Right atrium auricular region (tissue), 2 donors: Measurements from ENCODE around the gene PSMB11. TPM values are rescaled to one million over a fixed set of nuclear protein-coding genes. Genes with fewer than 3 reads are reported as not detected.
"Not testable (repeated sequence)": the region's sequence is repeated elsewhere in the genome, so short reads cannot be mapped to it uniquely, and the experiment has no call there.

Experiments
- DNase-seq: peaks from one replicate; pipeline ENCODE4 v3.0.0-alpha.2; 2019; ENCODE audit warnings: low spot score
- H3K27ac ChIP-seq, 2 donors: fragments of 200-600 bp; sonication (generic); 1 replicate in 1 of 2; 2 replicates in 1 of 2; pipeline ENCODE4 v1.5.1; 2016 to 2019
- H3K27me3 ChIP-seq, 2 donors: fragments of 200-600 bp; sonication (generic); one replicate each; pipeline versions ENCODE4 v1.5.1 to v1.6.0; 2017 to 2019
- H3K36me3 ChIP-seq: fragments of 200-600 bp; sonication (generic); one replicate; pipeline ENCODE4 v1.5.1; 2016
- H3K4me1 ChIP-seq, 2 donors: fragments of 200-600 bp; sonication (generic); one replicate each; pipeline versions ENCODE4 v1.5.1 to v1.6.0; 2017 to 2019
- H3K4me3 ChIP-seq, 2 donors: fragments of 200-600 bp; sonication (generic); 1 replicate in 1 of 2; 2 replicates in 1 of 2; pipeline ENCODE4 v1.5.1; 2017 to 2019; ENCODE audit warnings: mild to moderate bottlenecking in 1 of 2, moderate library complexity in 1 of 2
- H3K9me3 ChIP-seq, 2 donors: fragments of 200-600 bp; sonication (generic); one replicate each; pipeline ENCODE4 v1.5.1; 2019
- CTCF ChIP-seq, 2 donors: fragments of 200-600 bp; sonication (generic); IDR thresholded peaks; one replicate each; pipeline ENCODE4 v1.5.1; 2019; ENCODE audit warnings: antibody characterized with exemption in 2 of 2
- total RNA-seq, 2 donors: library from RNA; depleted of rRNA; stranded (reverse); fragments of >200 nt; gene quantifications; one replicate each; pipeline ENCODE4 v1.1.0, GENCODE V29; 2016

The PSMB11 gene
- total RNA-seq, 2 donors from 2014 or later = not detected

GRCh38 chr14:22997676-22998323 is 44.2 kb upstream of the PSMB11 start:
- Histone ChIP-seq H3K27me3 (no peaks in the 10 kb centered on the region), H3K27ac (no peak overlapping the region), H3K36me3 (no peaks in the 10 kb centered on the region), H3K9me3 (no peaks in the 10 kb centered on the region), H3K4me3 (no peak overlapping the region), H3K4me1 (peaks cover 0 to 16% of the 10 kb centered on the region in 2 donors)
- TF ChIP-seq CTCF (IDR thresholded peaks at IDR 0.05) = no peak
- DNase-seq = no peak

- Histone ChIP-seq H3K4me3 (no peak overlapping the region), H3K9me3 (no peaks in the 10 kb centered on the region), H3K36me3 (no peaks in the 10 kb centered on the region), H3K4me1 (peaks cover 0 to 16% of the 10 kb centered on the region in 2 donors), H3K27ac (no peak overlapping the region), H3K27me3 (no peaks in the 10 kb centered on the region)
- TF ChIP-seq CTCF (IDR thresholded peaks at IDR 0.05) = no peak
- DNase-seq = no peak
Observed at GRCh38 chr14:22998329-22999012, 43.5 kb upstream of the PSMB11 start.

GRCh38 chr14:23000860-23001259 is 41.2 kb upstream of the PSMB11 start:
- H3K27me3 ChIP-seq = no peaks in the 10 kb centered on the region
- no peaks in the 10 kb centered on the region for H3K36me3 ChIP-seq
- H3K4me3 ChIP-seq = no peak overlapping the region
- H3K9me3 ChIP-seq = no peaks in the 10 kb centered on the region
- H3K4me1 ChIP-seq = peaks cover 0 to 11% of the 10 kb centered on the region in 2 donors
- H3K27ac ChIP-seq = no peak overlapping the region
- DNase-seq = no peak
- no peak for TF ChIP-seq CTCF (IDR thresholded peaks at IDR 0.05)

- Histone ChIP-seq H3K4me1 (peaks cover 0 to 21% of the 10 kb centered on the region in 2 donors), H3K9me3 (no peaks in the 10 kb centered on the region), H3K27ac (no peak overlapping the region), H3K27me3 (no peaks in the 10 kb centered on the region), H3K4me3 (no peak overlapping the region), H3K36me3 (no peaks in the 10 kb centered on the region)
- TF ChIP-seq CTCF (IDR thresholded peaks at IDR 0.05) = no peak
- no peak for DNase-seq
Observed at GRCh38 chr14:23002592-23002991, 39.4 kb upstream of the PSMB11 start.

GRCh38 chr14:23004274-23004673 is 37.7 kb upstream of the PSMB11 start:
- peaks cover 0 to 12% of the 10 kb centered on the region in 2 donors for H3K4me1 ChIP-seq
- not testable (repeated sequence) for H3K27ac ChIP-seq, H3K9me3 ChIP-seq, H3K4me3 ChIP-seq, H3K27me3 ChIP-seq, H3K36me3 ChIP-seq, DNase-seq

GRCh38 chr14:23005451-23006187 is 36.4 kb upstream of the PSMB11 start:
- TF ChIP-seq CTCF (IDR thresholded peaks at IDR 0.05) = no peak
- H3K27ac ChIP-seq = peak overlapping the region in 1 of 2 donors; percentile 98
- no peak overlapping the region for H3K4me3 ChIP-seq

More at GRCh38 chr14:23005451-23006187, 36.4 kb upstream of the PSMB11 start:
- Histone ChIP-seq H3K9me3 (no peaks in the 10 kb centered on the region), H3K36me3 (no peaks in the 10 kb centered on the region), H3K4me1 (peaks cover 0 to 17% of the 10 kb centered on the region in 2 donors), H3K27me3 (no peaks in the 10 kb centered on the region)
- DNase-seq = no peak
